Mesenchymal stem cell (in vitro differentiated cells and primary cell): Measurements from ENCODE around the gene ZDHHC14.

ENCODE experiments used
- DNase-seq: peaks from one replicate; pipeline ENCODE4 v3.0.0-alpha.2; 2013
- H2AFZ ChIP-seq: one replicate; pipeline ENCODE4 v1.6.1; 2013; ENCODE audit warnings: low read depth, mild to moderate bottlenecking, control low read depth, inconsistent platforms, low read length, moderate library complexity
- H2AK5ac ChIP-seq: 2 replicates; pipeline ENCODE4 v1.6.1; 2013; ENCODE audit warnings: low read length, moderate library complexity, mild to moderate bottlenecking, inconsistent platforms; ENCODE audit not compliant: severe bottlenecking
- H2BK120ac ChIP-seq: one replicate; pipeline ENCODE4 v1.6.1; 2013; ENCODE audit warnings: low read depth, mild to moderate bottlenecking, inconsistent platforms, low read length, moderate library complexity
- H2BK12ac ChIP-seq, 2 experiments: one replicate each; pipeline ENCODE4 v1.6.1; 2013; ENCODE audit warnings: inconsistent platforms in 2 of 2, low read length in 2 of 2, mild to moderate bottlenecking in 2 of 2, moderate library complexity in 2 of 2, control low read depth in 1 of 2
- H2BK15ac ChIP-seq: one replicate; pipeline ENCODE4 v1.6.1; 2013; ENCODE audit warnings: mild to moderate bottlenecking, low read depth, inconsistent platforms; ENCODE audit not compliant: poor library complexity, severe bottlenecking
- H2BK5ac ChIP-seq: 2 replicates; pipeline ENCODE4 v1.6.1; 2013; ENCODE audit warnings: low read depth, mild to moderate bottlenecking, low read length, control low read depth, inconsistent platforms; ENCODE audit not compliant: poor library complexity, severe bottlenecking
- H3K14ac ChIP-seq, 2 experiments: one replicate each; pipeline ENCODE4 v1.6.1; 2013; ENCODE audit warnings: inconsistent platforms in 2 of 2, low read length in 2 of 2, control low read depth in 1 of 2, mild to moderate bottlenecking in 1 of 2, moderate library complexity in 1 of 2
- H3K18ac ChIP-seq, 2 experiments: one replicate each; pipeline ENCODE4 v1.6.1; 2013; ENCODE audit warnings: inconsistent platforms in 2 of 2, low read length in 2 of 2, control low read depth in 1 of 2, low read depth in 1 of 2, mild to moderate bottlenecking in 1 of 2
- H3K23ac ChIP-seq, 2 experiments: one replicate each; pipeline ENCODE4 v1.6.1; 2013; ENCODE audit warnings: inconsistent platforms in 2 of 2, low read length in 2 of 2, mild to moderate bottlenecking in 2 of 2, moderate library complexity in 2 of 2, control low read depth in 1 of 2
- H3K27ac ChIP-seq: 2 replicates; pipeline ENCODE4 v1.5.1; 2013; ENCODE audit warnings: mild to moderate bottlenecking, moderate library complexity, low read length, control low read depth, inconsistent platforms; ENCODE audit not compliant: poor library complexity, severe bottlenecking
- H3K27me3 ChIP-seq, 2 experiments: 2 replicates each; pipeline versions ENCODE4 v1.6.1 to v1.7.0; 2013; ENCODE audit warnings: low read length in 2 of 2, mild to moderate bottlenecking in 2 of 2, moderate library complexity in 2 of 2, control low read depth in 1 of 2, inconsistent platforms in 1 of 2; ENCODE audit not compliant: control insufficient read depth in 1 of 2, insufficient read depth in 1 of 2
- H3K36me3 ChIP-seq, 2 experiments: 2 replicates each; pipeline versions ENCODE4 v1.6.1 to v1.7.0; 2013; ENCODE audit warnings: low read length in 2 of 2, control low read depth in 1 of 2, inconsistent platforms in 1 of 2, low read depth in 1 of 2, mild to moderate bottlenecking in 1 of 2; ENCODE audit not compliant: insufficient read depth in 2 of 2, control insufficient read depth in 1 of 2
- H3K4ac ChIP-seq, 2 experiments: one replicate each; pipeline ENCODE4 v1.6.1; 2013; ENCODE audit warnings: inconsistent platforms in 2 of 2, low read length in 2 of 2, mild to moderate bottlenecking in 2 of 2, moderate library complexity in 2 of 2, control low read depth in 1 of 2, low read depth in 1 of 2
- H3K4me1 ChIP-seq: 2 replicates; pipeline ENCODE4 v1.6.1; 2013; ENCODE audit warnings: low read depth, low read length, control low read depth; ENCODE audit not compliant: control insufficient read depth, insufficient read depth
- H3K4me2 ChIP-seq: 2 replicates; pipeline ENCODE4 v1.6.1; 2013; ENCODE audit warnings: low read length, mild to moderate bottlenecking, inconsistent platforms; ENCODE audit not compliant: poor library complexity, severe bottlenecking
- H3K4me3 ChIP-seq, 2 experiments: 2 replicates each; pipeline versions ENCODE4 v1.5.1 to v1.7.0; 2013; ENCODE audit warnings: low read length in 2 of 2, mild to moderate bottlenecking in 2 of 2, control low read depth in 1 of 2, low read depth in 1 of 2; ENCODE audit not compliant: insufficient read depth in 1 of 2
- H3K79me1 ChIP-seq: replicated peaks from 2 replicates; pipeline ENCODE4 v1.6.1; 2013; ENCODE audit warnings: mild to moderate bottlenecking, control low read depth, low read length, inconsistent platforms; ENCODE audit not compliant: poor library complexity, severe bottlenecking
- H3K9ac ChIP-seq: 2 replicates; pipeline ENCODE4 v1.7.0; 2013; ENCODE audit warnings: mild to moderate bottlenecking, low read length, moderate library complexity
- H3K9me3 ChIP-seq: 2 replicates; pipeline ENCODE4 v1.7.0; 2013; ENCODE audit warnings: mild to moderate bottlenecking, low read length; ENCODE audit not compliant: control insufficient read depth
- H4K8ac ChIP-seq: one replicate; pipeline ENCODE4 v1.6.1; 2013; ENCODE audit warnings: inconsistent platforms, mild to moderate bottlenecking, low read length, moderate library complexity
- H4K91ac ChIP-seq: one replicate; pipeline ENCODE4 v1.6.1; 2013; ENCODE audit warnings: mild to moderate bottlenecking, low read length, inconsistent platforms
- WGBS: methylation state at CpG from one replicate; pipeline ENCODE4 v1.1.7; 2013; ENCODE audit warnings: mixed read lengths; 5-methylcytosine and 5-hydroxymethylcytosine counted together

ZDHHC14 gene

GRCh38 chr6:157658301-157658700 lies 277.3 kb downstream of the ZDHHC14 start:
- DNase-seq = no peak
- Histone ChIP-seq H3K4me1 (peaks cover 2% of the 10 kb centered on the region), H3K9me3 (no peaks in the 10 kb centered on the region), H2BK5ac (no peak overlapping the region), H3K4ac (no peak overlapping the region), H2BK120ac (no peak overlapping the region), H3K27me3 (no peaks in the 10 kb centered on the region), H3K18ac (no peak overlapping the region), H3K36me3 (peaks cover 11 to 14% of the 10 kb centered on the region in 2 experiments), H3K4me2 (no peak overlapping the region), H4K91ac (no peak overlapping the region), H3K79me1 (no peaks in the 10 kb centered on the region), H2AFZ (no peak overlapping the region), H3K9ac (no peak overlapping the region), H2AK5ac (no peak overlapping the region), H3K23ac (no peak overlapping the region), H3K27ac (no peak overlapping the region), H3K4me3 (no peak overlapping the region), H2BK15ac (no peak overlapping the region), H2BK12ac (no peak overlapping the region), H4K8ac (no peak overlapping the region), H3K14ac (no peak overlapping the region)
- WGBS = 96% methylated on average over 4 of the region's 4 CpGs

- no peak overlapping the region for H4K91ac ChIP-seq
- H2AK5ac ChIP-seq = no peak overlapping the region
- H2AFZ ChIP-seq = no peak overlapping the region
- H3K4ac ChIP-seq = no peak overlapping the region
- peaks cover 0 to under 1% of the 10 kb centered on the region in 2 experiments for H3K27me3 ChIP-seq
- H3K4me1 ChIP-seq = peaks cover 2% of the 10 kb centered on the region
- H3K14ac ChIP-seq = no peak overlapping the region
- no peak overlapping the region for H3K4me3 ChIP-seq
- H3K18ac ChIP-seq = no peak overlapping the region
- no peak overlapping the region for H3K9ac ChIP-seq
- no peak overlapping the region for H3K27ac ChIP-seq
- no peak overlapping the region for H2BK120ac ChIP-seq
- no peak overlapping the region for H2BK15ac ChIP-seq
- H2BK12ac ChIP-seq = no peak overlapping the region
- no peak overlapping the region for H4K8ac ChIP-seq
- DNase-seq = no peak
- H3K36me3 ChIP-seq = peaks cover 6% of the 10 kb centered on the region in 2 experiments
- no peak overlapping the region for H3K4me2 ChIP-seq
- H3K9me3 ChIP-seq = no peaks in the 10 kb centered on the region
- H3K79me1 ChIP-seq = no peaks in the 10 kb centered on the region
- WGBS = 88% methylated on average over 18 of the region's 19 CpGs
- no peak overlapping the region for H3K23ac ChIP-seq
- no peak overlapping the region for H2BK5ac ChIP-seq
Measured at GRCh38 chr6:157659536-157660271, 278.7 kb downstream of the ZDHHC14 start.

GRCh38 chr6:157660414-157660813 lies 279.4 kb downstream of the ZDHHC14 start:
- Histone ChIP-seq H2AK5ac (no peak overlapping the region), H3K4me2 (no peak overlapping the region), H3K23ac (no peak overlapping the region), H2BK12ac (no peak overlapping the region), H4K91ac (no peak overlapping the region), H4K8ac (no peak overlapping the region), H2BK5ac (no peak overlapping the region), H3K9ac (no peak overlapping the region), H3K36me3 (peaks cover 2 to 6% of the 10 kb centered on the region in 2 experiments), H2BK15ac (no peak overlapping the region), H3K27ac (no peak overlapping the region), H3K4ac (no peak overlapping the region), H3K79me1 (no peaks in the 10 kb centered on the region), H3K18ac (no peak overlapping the region), H3K4me3 (no peak overlapping the region), H3K4me1 (peaks cover 2% of the 10 kb centered on the region), H3K14ac (no peak overlapping the region), H2BK120ac (no peak overlapping the region), H2AFZ (no peak overlapping the region), H3K9me3 (no peaks in the 10 kb centered on the region), H3K27me3 (peaks cover 0 to 3% of the 10 kb centered on the region in 2 experiments)
- no peak for DNase-seq
- 90% methylated on average over 4 of the region's 5 CpGs for WGBS

- Histone ChIP-seq H3K4me3 (no peak overlapping the region), H3K18ac (no peak overlapping the region), H3K14ac (no peak overlapping the region), H3K79me1 (no peaks in the 10 kb centered on the region), H2AK5ac (no peak overlapping the region), H3K36me3 (peaks cover 0 to 6% of the 10 kb centered on the region in 2 experiments), H3K4me1 (peaks cover 1% of the 10 kb centered on the region), H3K9ac (no peak overlapping the region), H3K9me3 (no peaks in the 10 kb centered on the region), H3K23ac (no peak overlapping the region), H2BK5ac (no peak overlapping the region), H3K27ac (no peak overlapping the region), H3K4me2 (no peak overlapping the region), H4K8ac (no peak overlapping the region), H2AFZ (no peak overlapping the region), H4K91ac (no peak overlapping the region), H3K27me3 (peaks cover 0 to 3% of the 10 kb centered on the region in 2 experiments), H3K4ac (no peak overlapping the region), H2BK12ac (no peak overlapping the region), H2BK120ac (no peak overlapping the region), H2BK15ac (no peak overlapping the region)
- 91% methylated on average over 3 of the region's 3 CpGs for WGBS
- no peak for DNase-seq
Measured at GRCh38 chr6:157661652-157662051, 280.7 kb downstream of the ZDHHC14 start.
